Measurements from ENCODE around the gene EYA2.

DNA sequence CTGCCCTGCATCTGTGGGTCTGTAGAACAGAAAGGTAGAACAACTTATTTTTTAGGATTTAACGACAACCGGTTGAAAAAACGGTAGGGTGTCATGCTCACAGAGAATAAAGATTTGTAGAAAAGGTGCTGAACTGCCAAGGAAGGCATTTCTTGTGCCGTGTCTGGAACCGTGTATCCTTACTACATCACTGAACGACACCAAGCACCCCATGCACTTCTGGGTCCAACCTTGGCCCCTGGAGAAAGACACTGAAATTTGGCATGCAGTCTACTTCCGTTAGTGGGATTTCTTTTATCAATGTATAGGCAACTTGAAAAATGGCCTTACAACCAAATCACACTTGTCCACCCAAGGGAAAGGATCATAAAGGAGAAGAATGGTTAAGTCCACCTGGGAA is 316.4 kb downstream of the EYA2 start:
- TF ChIP-seq POLR2A (IDR thresholded peaks at IDR 0.05; ENCODE audit: low read depth, low read length) (no peak), POLR2AphosphoS5 (IDR thresholded peaks at IDR 0.05; ENCODE audit: low read depth, low read length) (no peak), TAF1 (IDR thresholded peaks at IDR 0.05; ENCODE audit: borderline replicate concordance, low read depth, low read length) (no peak)
